CD4-positive, alpha-beta T cell treated with Interleukin-15 for 1 hour (primary cell): ENCODE data around the gene TATDN2.
A peak's percentile ranks its signal among the peaks of the same experiment; 100 is the strongest.
"Not testable (repeated sequence)": the region's sequence is repeated elsewhere in the genome, so short reads cannot be mapped to it uniquely, and the experiment has no call there.

Experiments
- DNase-seq: peaks from one replicate; pipeline ENCODE4 v3.0.0-alpha.2; 2020

The TATDN2 gene

DNA sequence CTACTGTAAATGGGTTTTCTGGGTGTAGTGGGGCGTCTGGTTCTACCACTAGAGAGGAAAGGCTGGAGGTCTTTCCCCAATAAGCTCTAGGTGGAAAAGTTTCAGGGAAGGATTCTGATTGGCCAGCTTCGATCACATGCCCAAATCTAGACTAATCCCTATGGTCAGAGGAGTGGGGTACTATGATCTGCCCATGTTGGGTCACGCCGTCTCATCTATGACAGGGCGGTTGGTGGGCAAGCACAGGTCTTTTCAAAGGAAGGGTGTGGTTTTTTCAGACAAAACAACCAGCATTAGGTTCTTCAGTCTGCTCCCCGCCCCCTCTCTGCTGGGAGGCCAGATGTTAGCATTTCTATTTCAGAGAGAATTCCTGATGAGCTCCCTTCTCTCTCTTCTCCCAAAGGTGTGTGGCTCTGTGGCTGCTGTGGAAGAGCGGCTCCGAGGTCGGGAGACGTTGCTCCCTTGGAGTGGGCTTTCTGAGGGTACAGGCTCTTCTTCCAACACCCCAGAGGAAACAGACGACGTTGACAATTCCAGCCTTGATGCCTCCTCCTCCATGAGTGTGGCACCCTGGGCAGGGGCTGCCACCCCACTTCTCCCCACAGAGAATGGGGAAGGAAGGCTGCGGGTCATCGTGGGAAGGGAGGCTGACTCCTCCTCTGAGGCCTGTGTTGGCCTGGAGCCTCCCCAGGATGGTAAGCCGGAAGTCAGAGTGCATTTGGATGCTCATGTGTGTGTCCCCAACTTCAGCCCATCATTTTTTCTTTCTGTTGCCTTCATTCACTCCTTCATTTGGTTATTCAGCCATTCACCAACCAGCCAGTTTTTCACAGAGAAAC lies 9.7 kb upstream of the TATDN2 start:
- DNase-seq, result peak; percentile 48

DNA sequence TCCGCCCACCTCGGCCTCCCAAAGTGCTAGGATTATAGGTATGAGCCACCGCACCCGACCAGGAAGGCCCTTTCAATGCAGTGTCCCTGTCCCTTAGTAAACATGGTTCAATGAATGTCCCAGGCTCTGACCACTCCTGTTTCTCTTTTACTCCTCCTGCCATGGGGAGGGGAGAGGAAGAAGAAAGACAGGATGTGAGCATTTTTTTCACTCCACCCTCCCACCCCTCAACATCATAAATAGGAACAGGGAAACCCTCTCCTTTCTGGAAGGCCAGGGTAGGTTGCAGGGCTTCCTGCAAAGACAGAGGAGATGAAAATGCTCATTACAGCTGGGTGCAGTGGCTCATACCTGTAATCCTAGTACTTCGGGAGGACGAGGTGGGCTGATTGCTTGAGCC lies 7.5 kb upstream of the TATDN2 start:
- DNase-seq, result no peak

DNA sequence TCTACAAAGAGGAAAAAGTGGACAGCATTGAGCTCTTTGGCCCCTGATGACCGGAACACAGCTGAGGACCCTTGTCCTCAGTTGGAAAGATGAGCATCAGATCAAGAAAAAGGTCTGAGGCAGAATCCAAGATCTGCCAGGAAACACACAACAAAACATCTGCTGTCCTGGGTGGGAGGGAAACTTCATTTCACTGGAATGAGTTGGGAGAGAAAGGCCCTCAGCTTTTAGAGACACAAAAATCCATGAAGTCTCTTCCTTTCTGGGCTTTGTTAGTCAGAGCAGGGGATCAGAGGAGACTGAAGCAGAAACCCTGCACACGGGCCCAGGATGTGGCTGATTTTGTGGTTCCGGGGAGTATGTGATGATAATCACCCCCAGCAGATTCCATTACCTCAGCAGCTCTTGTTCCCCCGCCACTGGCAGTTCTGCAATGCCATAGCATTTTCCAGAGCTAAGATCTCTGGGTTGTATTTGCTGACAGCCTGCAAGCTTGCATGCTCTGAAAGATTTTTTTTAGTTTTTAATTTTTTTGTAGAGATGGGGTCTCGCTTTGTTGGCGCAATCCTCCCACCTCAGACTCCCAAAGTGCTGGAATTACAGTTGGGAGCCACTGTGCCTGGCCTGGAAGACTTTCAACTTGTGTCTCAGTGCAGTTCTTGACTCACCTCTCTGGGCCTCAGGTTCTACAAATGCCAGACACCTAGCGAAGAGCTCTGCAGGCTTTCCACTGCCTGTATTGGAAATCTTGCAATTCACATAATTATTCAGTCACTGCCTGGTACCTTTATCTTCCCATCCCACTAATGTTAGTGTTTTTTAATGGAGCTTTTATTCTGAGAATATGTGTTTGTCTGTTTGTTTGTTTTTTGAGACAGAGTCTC lies 5.8 kb upstream of the TATDN2 start:
- peak; percentile 62 for DNase-seq

- no peak for DNase-seq
Measured at GRCh38 chr3:10244009-10244408, 4.2 kb upstream of the TATDN2 start.

- no peak for DNase-seq
Measured at GRCh38 chr3:10245081-10245712, 3.1 kb upstream of the TATDN2 start.

DNA sequence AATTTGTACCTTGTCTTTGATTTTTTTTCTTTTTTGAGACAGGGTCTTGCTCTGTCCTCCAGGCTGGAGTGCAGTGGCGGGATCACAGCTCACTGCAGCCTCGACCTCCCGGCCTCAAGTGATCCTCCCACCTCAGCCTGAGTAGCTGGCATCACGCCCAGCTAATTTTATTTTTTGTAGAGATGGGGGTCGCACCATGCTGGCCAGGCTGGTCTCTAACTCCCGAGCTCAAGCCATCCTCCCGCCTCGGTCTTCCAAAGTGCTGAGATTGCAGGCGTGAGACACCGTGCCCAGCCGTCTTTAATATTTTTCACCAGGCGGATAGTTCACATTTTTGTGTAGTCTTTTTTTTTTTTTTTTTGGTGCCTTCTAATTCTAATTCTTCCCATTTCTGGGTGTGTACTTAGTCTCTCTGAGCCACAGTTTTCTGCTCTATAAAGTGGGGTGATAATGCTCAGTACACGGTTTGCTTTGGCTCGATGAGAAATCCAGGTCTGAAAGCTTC lies 528 bp upstream of the TATDN2 start:
- no peak for DNase-seq

GRCh38 chr3:10248984-10249748 lies 907 bp downstream of the TATDN2 start:
- peak; percentile 51 for DNase-seq

GRCh38 chr3:10249833-10250232 lies 1.6 kb downstream of the TATDN2 start:
- DNase-seq, result no peak

DNA sequence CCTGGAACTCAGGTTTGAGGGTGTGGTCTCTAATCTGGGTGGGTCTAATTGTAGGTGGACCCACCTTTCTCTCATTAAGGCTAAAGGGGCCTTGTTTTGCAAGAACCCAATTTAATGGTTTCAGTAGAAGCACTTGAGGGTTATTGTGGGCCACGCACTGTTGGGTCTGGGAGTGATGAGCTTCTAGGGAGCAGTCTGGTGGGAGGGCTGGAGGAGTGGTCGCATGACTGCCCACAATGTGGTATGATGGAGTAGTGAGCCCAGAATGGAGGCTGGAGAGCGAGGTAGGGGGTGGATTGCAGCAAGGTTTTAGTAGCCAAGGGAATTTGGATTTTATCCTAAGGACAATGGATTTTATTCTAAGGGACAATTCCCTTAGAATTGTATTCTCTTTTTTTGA lies 2.7 kb downstream of the TATDN2 start:
- no peak for DNase-seq

GRCh38 chr3:10253731-10254130 lies 5.5 kb downstream of the TATDN2 start:
- no peak for DNase-seq

DNA sequence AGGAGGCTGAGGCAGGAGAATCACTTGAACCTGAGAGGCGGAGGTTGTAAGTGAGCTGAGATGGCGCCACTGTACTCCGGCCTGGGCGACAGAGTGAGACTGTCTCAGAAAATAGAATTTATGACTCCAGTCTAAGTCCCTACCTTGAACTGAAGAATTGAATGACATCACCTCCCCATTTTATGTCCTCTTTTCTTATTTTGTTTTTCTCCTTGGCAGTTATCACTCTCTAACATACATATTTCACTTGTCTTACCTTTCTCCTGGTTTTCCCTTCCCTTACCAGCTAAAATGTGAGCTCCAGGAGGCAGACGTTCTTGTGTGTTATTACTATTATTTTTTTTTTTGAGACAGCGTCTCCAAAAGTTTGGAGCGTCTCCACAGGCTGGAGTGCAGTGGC lies 7.6 kb downstream of the TATDN2 start:
- DNase-seq, result no peak

GRCh38 chr3:10259036-10259435 lies 10.8 kb downstream of the TATDN2 start:
- no peak for DNase-seq

GRCh38 chr3:10259798-10260197 lies 11.5 kb downstream of the TATDN2 start:
- no peak for DNase-seq

DNA sequence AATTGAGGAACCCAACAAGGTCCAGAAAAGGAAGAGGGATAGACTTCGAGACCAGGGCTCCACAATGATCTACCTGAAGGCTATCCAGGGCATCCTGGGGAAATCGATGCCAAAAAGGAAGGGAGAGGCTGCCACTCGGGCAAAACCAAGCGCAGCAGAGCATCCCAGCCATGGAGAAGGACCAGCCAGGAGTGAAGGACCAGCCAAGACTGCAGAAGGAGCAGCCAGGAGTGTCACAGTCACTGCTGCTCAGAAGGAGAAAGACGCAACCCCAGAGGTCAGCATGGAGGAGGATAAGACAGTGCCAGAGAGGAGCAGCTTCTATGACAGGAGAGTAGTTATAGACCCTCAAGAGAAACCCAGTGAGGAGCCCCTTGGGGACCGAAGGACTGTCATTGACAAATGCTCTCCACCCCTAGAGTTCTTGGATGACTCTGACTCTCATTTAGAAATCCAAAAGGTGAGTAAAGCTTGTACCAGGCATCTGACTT lies 12.0 kb downstream of the TATDN2 start:
- no peak for DNase-seq

GRCh38 chr3:10262027-10262426 lies 13.8 kb downstream of the TATDN2 start:
- no peak for DNase-seq

DNA sequence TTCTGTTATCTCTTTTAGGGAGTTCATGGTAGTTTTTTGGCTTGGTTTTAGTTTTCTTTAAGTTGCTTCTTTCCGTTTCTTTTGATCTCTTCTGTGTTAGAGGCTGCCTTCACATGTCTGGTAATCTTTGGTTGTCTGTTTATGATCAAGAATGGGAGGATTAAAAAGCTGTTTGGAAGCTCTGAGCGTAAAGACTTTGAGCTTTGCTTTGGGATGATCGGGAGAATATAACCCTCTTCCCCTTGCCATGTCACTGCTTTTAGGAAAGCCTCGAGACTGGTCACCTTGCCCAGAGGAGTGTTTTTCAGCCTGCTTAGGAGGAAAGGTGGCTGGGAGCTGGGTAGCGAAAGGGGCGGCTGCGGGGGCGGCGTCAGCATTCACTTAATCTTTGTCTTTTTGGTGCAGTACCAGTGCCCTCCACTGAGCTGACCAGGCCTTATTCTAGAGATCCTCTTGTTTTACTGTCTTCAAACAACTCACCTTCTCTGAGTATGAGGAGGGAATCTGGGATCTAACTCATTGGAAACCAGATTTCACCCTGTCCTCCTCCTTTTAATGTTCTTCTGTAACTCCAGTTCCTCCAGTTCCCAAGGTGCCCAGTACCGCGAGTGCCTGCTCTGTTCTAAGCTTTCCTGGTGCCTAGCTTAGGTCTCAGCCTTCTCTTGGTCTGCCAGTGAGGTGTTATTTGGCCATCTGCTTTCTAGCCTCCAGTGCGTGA lies 15.5 kb downstream of the TATDN2 start:
- DNase-seq, result peak; percentile 47

DNA sequence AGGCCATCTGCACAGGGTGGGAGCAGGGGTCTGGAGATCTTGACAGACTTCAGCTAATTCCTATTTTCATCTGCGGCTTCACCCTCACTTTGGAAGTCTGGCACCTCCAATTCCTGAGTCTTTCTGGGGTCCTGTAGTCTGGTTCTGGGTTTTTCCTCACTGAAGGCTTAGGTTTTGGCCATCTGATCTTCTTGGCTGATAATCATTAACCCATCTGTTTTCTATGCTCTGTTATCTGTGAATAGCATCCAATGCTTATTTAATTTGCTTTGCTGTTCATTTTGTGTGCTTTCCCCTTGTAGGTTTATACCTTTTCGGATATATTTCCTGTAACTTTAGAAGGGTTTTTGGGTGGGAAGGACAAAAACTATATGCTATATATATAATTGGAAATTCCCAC lies 17.6 kb downstream of the TATDN2 start:
- no peak for DNase-seq

- not testable (repeated sequence) for DNase-seq
Measured at GRCh38 chr3:10266936-10267335, 18.7 kb downstream of the TATDN2 start.

GRCh38 chr3:10268116-10268515 lies 19.9 kb downstream of the TATDN2 start:
- no peak for DNase-seq

- DNase-seq, result no peak
Measured at GRCh38 chr3:10268930-10269329, 20.7 kb downstream of the TATDN2 start.

GRCh38 chr3:10269443-10269842 lies 21.2 kb downstream of the TATDN2 start:
- DNase-seq, result no peak

- not testable (repeated sequence) for DNase-seq
Measured at GRCh38 chr3:10272476-10272875, 24.2 kb downstream of the TATDN2 start.
